Large intestine (tissue), 3 donors: ENCODE results near the gene RHBDD3. TPM values are rescaled to one million over a fixed set of nuclear protein-coding genes. Genes with fewer than 3 reads are reported as not detected.
"Not testable (repeated sequence)": the region's sequence is repeated elsewhere in the genome, so short reads cannot be mapped to it uniquely, and the experiment has no call there.

Experiments used
- DNase-seq, 2 donors: peaks; one replicate each; pipeline versions ENCODE4 v3.0.0 to v3.0.0-alpha.2; 2013
- H3K27ac ChIP-seq: one replicate; pipeline ENCODE4 v1.5.1; 2013; ENCODE audit warnings: low read length
- H3K27me3 ChIP-seq: 2 replicates; pipeline ENCODE4 v1.6.1; 2013; ENCODE audit warnings: low read length; ENCODE audit not compliant: control insufficient read depth, insufficient read depth
- H3K36me3 ChIP-seq: 2 replicates; pipeline ENCODE4 v1.6.1; 2013; ENCODE audit warnings: low read length; ENCODE audit not compliant: control insufficient read depth, insufficient read depth
- H3K4me1 ChIP-seq: one replicate; pipeline ENCODE4 v1.6.1; 2013; ENCODE audit warnings: low read length; ENCODE audit not compliant: control insufficient read depth, insufficient read depth
- H3K4me3 ChIP-seq: one replicate; pipeline ENCODE4 v1.5.1; 2013; ENCODE audit warnings: low read length
- H3K9me3 ChIP-seq: one replicate; pipeline ENCODE4 v1.6.1; 2013; ENCODE audit warnings: mild to moderate bottlenecking, low read depth, low read length, moderate library complexity; ENCODE audit not compliant: control insufficient read depth
- WGBS: methylation state at CpG from one replicate; pipeline ENCODE4 v1.1.5; 2013; ENCODE audit warnings: low lambda C conversion rate; ENCODE audit not compliant: insufficient coverage; 5-methylcytosine and 5-hydroxymethylcytosine counted together
- polyA plus RNA-seq: library from polyadenylated mRNA; unstranded; fragments of 120-200 nt; gene quantifications from one replicate; pipeline ENCODE4 v1.2.1, GENCODE V29; 2013

The RHBDD3 gene
- polyA plus RNA-seq, 1 donor: 26.3 TPM

GRCh38 chr22:29225422-29226090 is 42.2 kb downstream of the RHBDD3 start:
- H3K27me3 ChIP-seq: no peaks in the 10 kb centered on the region
- DNase-seq: peak in 1 of 2 donors; percentile 48
- H3K9me3 ChIP-seq: no peaks in the 10 kb centered on the region
- peaks cover 22% of the 10 kb centered on the region for H3K36me3 ChIP-seq
- no peak overlapping the region for H3K27ac ChIP-seq
- peaks cover 3% of the 10 kb centered on the region for H3K4me1 ChIP-seq
- no CpG with 5 or more reads among the region's 16 CpGs for WGBS
- no peak overlapping the region for H3K4me3 ChIP-seq

DNA sequence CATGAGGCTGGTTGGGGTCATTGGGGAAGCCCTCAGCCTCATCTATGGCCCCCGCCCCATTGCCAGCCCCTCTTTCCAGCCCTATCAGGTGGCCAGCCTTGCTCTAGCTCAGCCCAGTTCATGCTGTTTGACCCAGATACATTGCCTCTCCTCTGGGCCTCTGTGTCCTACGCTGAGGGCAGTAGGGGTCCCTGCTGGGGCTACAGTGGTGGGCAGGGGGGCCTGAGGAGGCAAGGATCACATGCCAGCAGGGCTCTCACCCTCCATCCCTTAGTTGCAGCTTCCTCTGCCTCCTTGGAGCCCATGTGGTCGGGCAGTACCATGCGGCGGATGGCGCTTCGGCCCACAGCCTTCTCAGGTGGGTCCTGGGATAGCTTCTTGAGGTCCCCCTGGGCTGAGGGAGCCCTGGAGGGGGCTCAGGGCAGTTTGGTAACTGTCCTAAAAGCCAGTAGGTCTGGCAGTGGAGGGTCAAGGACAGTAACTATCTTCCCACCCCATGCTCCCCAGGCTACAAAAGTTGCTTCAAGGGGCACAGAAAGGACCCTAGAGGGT is 42.8 kb downstream of the RHBDD3 start:
- H3K27ac ChIP-seq: no peak overlapping the region
- no peak for DNase-seq
- H3K9me3 ChIP-seq: no peaks in the 10 kb centered on the region
- H3K4me1 ChIP-seq: peaks cover 3% of the 10 kb centered on the region
- H3K36me3 ChIP-seq: peaks cover 25% of the 10 kb centered on the region
- no peak overlapping the region for H3K4me3 ChIP-seq
- H3K27me3 ChIP-seq: no peaks in the 10 kb centered on the region
- no CpG with 5 or more reads among the region's 7 CpGs for WGBS

DNA sequence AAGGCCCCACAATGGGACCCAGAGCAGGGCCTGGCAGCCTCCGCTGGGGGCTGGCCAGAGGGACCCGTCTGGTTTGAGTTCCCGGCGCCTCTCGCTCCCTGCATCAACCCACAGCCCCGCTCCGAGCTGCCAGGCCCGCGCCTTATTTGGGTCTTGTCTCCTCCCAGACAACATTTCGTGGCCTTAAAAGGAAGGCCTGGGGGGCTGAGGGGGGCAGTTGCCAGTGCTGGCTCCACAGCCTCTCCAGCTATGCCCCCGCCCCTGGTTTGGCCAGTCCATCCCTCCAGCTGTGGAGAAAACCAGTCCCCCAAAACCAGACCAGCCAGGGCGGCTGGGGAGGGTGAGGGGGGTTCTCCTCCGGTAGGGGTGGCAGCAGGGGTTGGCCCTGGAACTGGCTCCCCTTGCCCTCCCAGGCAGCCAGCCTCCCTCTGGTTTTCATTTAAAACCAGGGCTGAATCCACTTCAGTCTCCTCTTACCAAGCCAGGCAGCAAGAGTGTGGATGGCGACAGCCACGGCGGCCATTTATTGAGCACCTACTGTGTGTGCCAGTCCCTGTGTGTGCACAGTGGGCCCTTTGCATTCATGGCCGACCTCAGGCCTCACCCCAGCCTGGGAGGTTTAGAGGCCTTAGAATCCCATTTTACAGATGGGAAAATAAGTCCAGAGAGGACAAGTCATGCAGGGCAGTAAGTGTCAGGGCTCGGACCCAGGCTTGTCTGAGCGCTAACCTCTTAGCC is 43.5 kb downstream of the RHBDD3 start:
- no peak overlapping the region for H3K4me3 ChIP-seq
- no peak for DNase-seq
- peaks cover 3% of the 10 kb centered on the region for H3K4me1 ChIP-seq
- WGBS: no CpG with 5 or more reads among the region's 19 CpGs
- H3K9me3 ChIP-seq: no peaks in the 10 kb centered on the region
- H3K27ac ChIP-seq: peak overlapping the region; percentile 19
- H3K27me3 ChIP-seq: no peaks in the 10 kb centered on the region
- H3K36me3 ChIP-seq: peaks cover 30% of the 10 kb centered on the region

DNA sequence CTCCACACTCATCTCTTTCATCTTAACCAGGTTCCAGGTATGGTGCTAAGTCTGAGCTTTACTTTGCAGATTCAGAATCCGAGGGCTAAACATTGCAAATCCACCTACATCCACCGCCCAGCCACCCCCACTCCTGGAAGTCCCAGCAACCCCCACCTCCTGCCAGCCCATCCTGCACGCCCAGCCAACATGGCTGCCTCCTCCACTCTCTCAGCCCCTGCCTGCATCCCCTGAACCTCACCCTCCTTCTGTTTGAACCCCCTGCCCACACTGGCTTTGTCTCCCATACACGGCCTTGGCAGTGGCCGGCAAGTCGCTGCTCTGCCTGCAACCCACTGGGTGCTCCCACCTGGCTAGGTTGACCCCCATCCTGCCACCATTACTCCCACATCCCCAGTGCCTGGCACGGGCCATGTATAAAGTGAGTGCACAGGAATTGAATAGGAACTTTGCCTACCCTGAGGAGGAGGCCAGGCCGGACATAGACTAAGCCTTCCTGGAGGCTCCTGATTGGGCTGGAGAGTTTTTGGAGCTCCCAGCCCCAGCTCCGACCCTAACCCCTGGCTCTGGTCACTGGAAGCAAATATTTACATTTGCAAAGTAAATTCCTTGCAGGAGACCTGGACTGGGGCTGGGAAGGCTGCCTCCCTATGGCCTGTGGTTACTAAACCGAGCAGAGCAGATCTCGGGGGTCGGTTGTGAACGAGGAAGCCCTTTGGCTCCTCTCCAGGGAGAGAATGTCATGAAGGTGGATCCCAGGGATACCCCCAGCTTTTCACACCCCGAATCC is 47.7 kb downstream of the RHBDD3 start:
- no peaks in the 10 kb centered on the region for H3K4me1 ChIP-seq
- WGBS: 80% methylated on average over 1 of the region's 14 CpGs
- no peak for DNase-seq
- no peak overlapping the region for H3K4me3 ChIP-seq
- H3K27ac ChIP-seq: no peak overlapping the region
- peaks cover 63% of the 10 kb centered on the region for H3K36me3 ChIP-seq
- no peaks in the 10 kb centered on the region for H3K27me3 ChIP-seq
- no peaks in the 10 kb centered on the region for H3K9me3 ChIP-seq

GRCh38 chr22:29219409-29219782 is 48.4 kb downstream of the RHBDD3 start:
- H3K4me3 ChIP-seq, H3K27me3 ChIP-seq, H3K4me1 ChIP-seq, H3K9me3 ChIP-seq, H3K27ac ChIP-seq, DNase-seq: not testable (repeated sequence)
- H3K36me3 ChIP-seq: peaks cover 65% of the 10 kb centered on the region
- WGBS: no CpG with 5 or more reads among the region's 2 CpGs

DNA sequence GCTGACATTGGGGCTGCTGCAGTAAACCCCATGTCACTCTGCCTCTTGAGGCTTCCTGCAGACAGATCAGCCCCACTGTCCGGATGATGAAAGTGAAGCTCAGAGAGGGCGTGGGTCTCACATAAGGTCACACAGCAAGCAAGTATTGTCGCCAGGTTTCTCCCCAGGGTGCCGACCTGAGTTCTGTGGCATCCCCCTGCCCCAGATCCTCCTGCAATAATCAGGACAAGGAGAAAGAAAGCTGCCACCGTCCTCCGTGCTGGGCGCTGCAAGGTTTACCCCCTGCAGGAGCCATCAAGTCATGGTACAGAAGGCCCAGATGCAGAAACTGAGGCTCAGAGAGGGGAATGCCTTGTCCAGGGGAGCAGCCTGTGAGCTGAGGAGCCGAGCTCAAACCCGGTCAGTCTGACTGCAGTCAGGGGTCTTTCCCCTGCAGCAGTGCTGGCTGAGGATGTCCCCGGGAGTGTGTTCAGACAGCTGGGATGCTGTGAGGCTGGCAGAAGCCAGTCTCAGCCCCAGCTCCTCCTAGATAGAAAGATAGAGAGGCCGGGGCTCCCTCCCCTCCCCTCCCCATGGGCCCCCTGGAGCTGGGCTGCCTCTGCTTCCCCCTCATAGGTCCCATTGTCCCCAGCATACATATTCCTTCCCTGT is 48.9 kb downstream of the RHBDD3 start:
- H3K27me3 ChIP-seq: no peaks in the 10 kb centered on the region
- H3K4me1 ChIP-seq: no peaks in the 10 kb centered on the region
- H3K9me3 ChIP-seq: no peaks in the 10 kb centered on the region
- DNase-seq: no peak
- no CpG with 5 or more reads among the region's 11 CpGs for WGBS
- peaks cover 69% of the 10 kb centered on the region for H3K36me3 ChIP-seq
- no peak overlapping the region for H3K27ac ChIP-seq
- no peak overlapping the region for H3K4me3 ChIP-seq

GRCh38 chr22:29217827-29218757 is 49.7 kb downstream of the RHBDD3 start:
- no CpG with 5 or more reads among the region's 13 CpGs for WGBS
- Histone ChIP-seq H3K4me1 (no peaks in the 10 kb centered on the region), H3K9me3 (no peaks in the 10 kb centered on the region), H3K4me3 (no peak overlapping the region), H3K27ac (no peak overlapping the region), H3K36me3 (peaks cover 68% of the 10 kb centered on the region), H3K27me3 (no peaks in the 10 kb centered on the region)
- DNase-seq: no peak

DNA sequence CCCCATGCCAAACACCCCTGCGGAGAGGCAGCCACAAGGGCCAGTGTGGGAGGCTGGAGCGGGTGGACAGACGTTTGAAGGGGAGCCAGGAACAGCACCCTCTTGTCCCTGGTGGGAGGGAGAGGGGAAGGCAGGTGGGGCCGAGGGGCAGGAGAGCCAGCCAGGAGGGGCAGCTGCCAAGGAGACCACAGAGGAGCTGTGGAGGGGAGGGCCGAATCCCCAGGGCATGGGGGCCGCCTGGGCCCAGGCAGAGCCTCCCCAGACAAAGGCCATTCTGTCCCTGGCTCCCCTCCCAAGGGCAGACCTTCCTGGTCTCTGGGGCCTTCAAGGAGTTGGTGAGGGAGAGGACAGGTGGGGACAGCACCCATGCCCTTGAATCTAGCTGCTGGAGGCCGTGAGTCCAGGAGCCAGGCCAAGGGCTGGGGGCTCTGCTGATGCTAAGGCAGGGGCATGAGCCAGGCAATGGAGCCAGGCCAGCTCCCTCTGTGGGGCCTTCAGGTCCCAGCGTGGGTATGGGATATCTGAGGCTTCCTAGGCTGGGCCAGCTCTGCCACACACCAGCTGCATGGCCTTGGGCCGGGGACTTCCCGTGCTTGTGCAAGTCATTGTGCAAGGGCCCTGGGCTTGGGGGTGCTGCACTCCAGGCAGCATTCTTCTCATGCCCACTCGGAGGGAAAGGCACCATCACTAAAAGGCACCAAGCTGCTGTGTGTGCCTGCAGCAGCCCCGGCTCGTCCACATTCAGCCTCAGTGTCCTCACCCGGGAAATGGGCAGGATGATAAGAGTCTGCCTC is 50.7 kb downstream of the RHBDD3 start:
- no CpG with 5 or more reads among the region's 14 CpGs for WGBS
- no peak overlapping the region for H3K4me3 ChIP-seq
- H3K4me1 ChIP-seq: no peaks in the 10 kb centered on the region
- H3K36me3 ChIP-seq: peaks cover 73% of the 10 kb centered on the region
- no peaks in the 10 kb centered on the region for H3K9me3 ChIP-seq
- no peak for DNase-seq
- no peaks in the 10 kb centered on the region for H3K27me3 ChIP-seq
- H3K27ac ChIP-seq: no peak overlapping the region
